Gastrocnemius medialis (tissue), 4 donors: ENCODE measurements around the gene CHST15. TPM values are rescaled to one million over a fixed set of nuclear protein-coding genes. Genes with fewer than 3 reads are reported as not detected.

ENCODE experiments used
- ATAC-seq, 2 donors: fragments of 150-250 bp; one replicate each; pipeline ENCODE4 v1.9.1; 2016
- DNase-seq, 2 donors: peaks; one replicate each; pipeline ENCODE4 v3.0.0-alpha.2; 2019
- H3K27ac ChIP-seq, 4 donors: fragments of 200-600 bp; sonication (generic); 1 replicate in 1 of 4; 2 replicates in 3 of 4; pipeline ENCODE4 v1.5.1; 2016 to 2018; ENCODE audit warnings: mild to moderate bottlenecking in 2 of 4, moderate library complexity in 1 of 4
- H3K27me3 ChIP-seq, 3 donors: fragments of 200-600 bp; sonication (generic) in 2 of 3; 1 replicate in 1 of 3; 2 replicates in 2 of 3; pipeline versions ENCODE4 v1.5.1 to v1.6.0; 2016 to 2019; ENCODE audit warnings: mild to moderate bottlenecking in 1 of 3, moderate library complexity in 1 of 3
- H3K36me3 ChIP-seq, 2 donors: fragments of 200-600 bp; sonication (generic) in 1 of 2; one replicate each; pipeline ENCODE4 v1.5.1; 2017 to 2018
- H3K4me1 ChIP-seq, 2 donors: fragments of 200-600 bp; sonication (generic) in 1 of 2; one replicate each; pipeline ENCODE4 v1.5.1; 2016 to 2017; ENCODE audit warnings: mild to moderate bottlenecking in 2 of 2
- H3K4me3 ChIP-seq, 4 donors: fragments of 200-600 bp; sonication (generic) in 3 of 4; 1 replicate in 1 of 4; 2 replicates in 3 of 4; pipeline ENCODE4 v1.5.1; 2016 to 2019; ENCODE audit warnings: mild to moderate bottlenecking in 2 of 4
- H3K9me3 ChIP-seq, 3 donors: fragments of 200-600 bp; sonication (generic) in 2 of 3; 1 replicate in 1 of 3; 2 replicates in 2 of 3; pipeline ENCODE4 v1.5.1; 2016 to 2019
- POLR2A ChIP-seq, 2 donors: fragments of 450-650 bp; IDR thresholded peaks; one replicate each; pipeline ENCODE4 v1.6.1; 2017; ENCODE audit warnings: antibody characterized with exemption in 2 of 2, mild to moderate bottlenecking in 2 of 2, moderate library complexity in 2 of 2
- in situ Hi-C, 4 donors: fragments of 200-750 bp; cut with MboI; loops; one replicate each; pipeline versions ENCODE4 v1.15.0 to v1.8.0; 2017; ENCODE audit warnings: low sequenced_read_pairs in 4 of 4
- intact Hi-C: fragments of 100-400 bp; cut with DNase I; formaldehyde crosslinking; loops from one replicate; pipeline ENCODE4 v1.15.1; 2023; ENCODE audit warnings: low total_unique reads
- total RNA-seq, 4 donors: library from RNA; depleted of rRNA; stranded (reverse); fragments of >200 nt; gene quantifications; one replicate each; pipeline versions ENCODE4 v1.1.0 to v1.2.3, GENCODE V29; 2016
- TF ChIP-seq, protein P1 (sequence below), 5 experiments: fragments of 450-650 bp in 3 of 5; fragments of 200-600 bp in 2 of 5; sonication (generic) in 2 of 5; IDR thresholded peaks in 4 of 5; conservative IDR thresholded peaks in 1 of 5; 1 replicate in 4 of 5; 2 replicates in 1 of 5; pipeline ENCODE4 v1.5.1; 2016 to 2019; ENCODE audit warnings: antibody characterized with exemption in 5 of 5, mild to moderate bottlenecking in 3 of 5, moderate library complexity in 3 of 5

Gene CHST15
- total RNA-seq, 4 donors from 2014 or later, result 9.0 to 32.2 (median 20.3) TPM

DNA sequence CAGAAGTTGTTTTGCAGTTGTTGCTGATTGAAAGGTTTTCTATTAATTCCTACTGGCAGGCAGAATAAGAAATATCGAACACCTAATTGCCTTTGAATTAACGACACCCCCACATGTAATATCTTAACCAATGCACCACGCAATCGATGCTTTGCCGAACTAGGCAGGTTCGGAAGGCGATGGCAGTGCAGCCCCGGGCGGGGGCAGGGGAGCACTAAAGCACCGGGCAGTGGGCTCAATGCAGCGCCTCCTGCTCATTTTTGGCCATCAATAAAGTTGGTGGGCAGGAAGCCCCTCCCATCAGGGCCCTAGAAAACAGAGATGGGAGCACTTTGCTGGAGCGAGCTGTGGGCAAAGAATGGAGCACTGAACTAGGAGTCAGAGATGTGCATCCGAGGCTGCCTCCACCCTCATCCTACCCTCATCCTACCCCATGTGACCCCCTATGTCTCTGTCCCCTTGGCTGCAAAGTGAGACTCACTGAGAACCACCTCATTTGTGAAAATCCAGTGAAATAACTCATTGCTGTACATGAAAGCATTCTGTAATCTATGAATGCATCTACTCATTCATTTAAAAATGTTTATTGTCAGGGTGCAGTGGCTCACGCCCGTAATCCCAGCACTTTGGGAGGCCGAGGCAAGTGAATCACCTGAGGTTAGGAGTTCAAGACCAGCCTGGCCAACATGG is 19.6 kb upstream of the CHST15 start:
- no peak for DNase-seq
- no peak overlapping the region for H3K4me3 ChIP-seq
- ATAC-seq, result no peak
- H3K27me3 ChIP-seq, result no peaks in the 10 kb centered on the region
- TF ChIP-seq POLR2A (IDR thresholded peaks at IDR 0.05), result no peak
- TF ChIP-seq, protein P1, sequence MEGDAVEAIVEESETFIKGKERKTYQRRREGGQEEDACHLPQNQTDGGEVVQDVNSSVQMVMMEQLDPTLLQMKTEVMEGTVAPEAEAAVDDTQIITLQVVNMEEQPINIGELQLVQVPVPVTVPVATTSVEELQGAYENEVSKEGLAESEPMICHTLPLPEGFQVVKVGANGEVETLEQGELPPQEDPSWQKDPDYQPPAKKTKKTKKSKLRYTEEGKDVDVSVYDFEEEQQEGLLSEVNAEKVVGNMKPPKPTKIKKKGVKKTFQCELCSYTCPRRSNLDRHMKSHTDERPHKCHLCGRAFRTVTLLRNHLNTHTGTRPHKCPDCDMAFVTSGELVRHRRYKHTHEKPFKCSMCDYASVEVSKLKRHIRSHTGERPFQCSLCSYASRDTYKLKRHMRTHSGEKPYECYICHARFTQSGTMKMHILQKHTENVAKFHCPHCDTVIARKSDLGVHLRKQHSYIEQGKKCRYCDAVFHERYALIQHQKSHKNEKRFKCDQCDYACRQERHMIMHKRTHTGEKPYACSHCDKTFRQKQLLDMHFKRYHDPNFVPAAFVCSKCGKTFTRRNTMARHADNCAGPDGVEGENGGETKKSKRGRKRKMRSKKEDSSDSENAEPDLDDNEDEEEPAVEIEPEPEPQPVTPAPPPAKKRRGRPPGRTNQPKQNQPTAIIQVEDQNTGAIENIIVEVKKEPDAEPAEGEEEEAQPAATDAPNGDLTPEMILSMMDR (IDR thresholded peaks at IDR 0.05 in 4 of 5, conservative IDR thresholded peaks at IDR 0.05 in 1 of 5), result no peak
- intact Hi-C loops (no loop called here), in situ Hi-C loops (no loop called here)
- no peak overlapping the region for H3K27ac ChIP-seq
- H3K36me3 ChIP-seq, result no peaks in the 10 kb centered on the region
- H3K4me1 ChIP-seq, result no peaks in the 10 kb centered on the region
- no peaks in the 10 kb centered on the region for H3K9me3 ChIP-seq

- ATAC-seq (no peak), DNase-seq (no peak)
- intact Hi-C loops, result no loop called here
- no peaks in the 10 kb centered on the region for H3K36me3 ChIP-seq
- no peak overlapping the region for H3K4me3 ChIP-seq
- H3K4me1 ChIP-seq, result peaks cover 8 to 9% of the 10 kb centered on the region in 2 donors
- no peaks in the 10 kb centered on the region for H3K27me3 ChIP-seq
- no peaks in the 10 kb centered on the region for H3K9me3 ChIP-seq
- no peak for TF ChIP-seq POLR2A (IDR thresholded peaks at IDR 0.05)
- TF ChIP-seq, protein P1 (IDR thresholded peaks at IDR 0.05 in 4 of 5, conservative IDR thresholded peaks at IDR 0.05 in 1 of 5), result no peak
- no peak overlapping the region for H3K27ac ChIP-seq
- in situ Hi-C loops, result no loop called here
These were observed 17.5 kb upstream of the CHST15 start for GRCh38 chr10:124110882-124111281.

- TF ChIP-seq POLR2A (IDR thresholded peaks at IDR 0.05), result no peak
- TF ChIP-seq, protein P1 (IDR thresholded peaks at IDR 0.05 in 4 of 5, conservative IDR thresholded peaks at IDR 0.05 in 1 of 5), result no peak
- intact Hi-C loops, result no loop called here
- Histone ChIP-seq H3K27me3 (no peaks in the 10 kb centered on the region), H3K36me3 (no peaks in the 10 kb centered on the region), H3K9me3 (no peaks in the 10 kb centered on the region), H3K27ac (no peak overlapping the region), H3K4me3 (no peak overlapping the region), H3K4me1 (peaks cover 10 to 15% of the 10 kb centered on the region in 2 donors)
- no peak for ATAC-seq
- in situ Hi-C loops, result loop anchor here in 2 of 4 donors (10.0 kb wide), 2 partner anchors 46 to 276 kb away; no protein-coding TSS in a partner anchor
- no peak for DNase-seq
These were observed 15.9 kb upstream of the CHST15 start for GRCh38 chr10:124109261-124109660.

GRCh38 chr10:124107072-124107471 is 13.7 kb upstream of the CHST15 start:
- no peaks in the 10 kb centered on the region for H3K36me3 ChIP-seq
- intact Hi-C loops, result no loop called here
- ATAC-seq, result no peak

More at GRCh38 chr10:124107072-124107471, 13.7 kb upstream of the CHST15 start:
- no peaks in the 10 kb centered on the region for H3K9me3 ChIP-seq
- no peaks in the 10 kb centered on the region for H3K27me3 ChIP-seq
- no peak for DNase-seq
- H3K27ac ChIP-seq, result no peak overlapping the region
- TF ChIP-seq, protein P1 (IDR thresholded peaks at IDR 0.05 in 4 of 5, conservative IDR thresholded peaks at IDR 0.05 in 1 of 5), result no peak
- TF ChIP-seq POLR2A (IDR thresholded peaks at IDR 0.05), result no peak
- in situ Hi-C loops, result loop anchor here in 2 of 4 donors (10.0 kb wide), 2 partner anchors 48 to 278 kb away; no protein-coding TSS in a partner anchor
- H3K4me3 ChIP-seq, result no peak overlapping the region
- H3K4me1 ChIP-seq, result peaks cover 10 to 15% of the 10 kb centered on the region in 2 donors
